Muscle of leg (tissue), 11 donors: ENCODE data around the gene RACGAP1. TPM values are rescaled to one million over a fixed set of nuclear protein-coding genes. Genes with fewer than 3 reads are reported as not detected.

Source experiments
- DNase-seq: peaks from one replicate; pipeline ENCODE4 v3.0.0; 2013
- H3K27ac ChIP-seq: one replicate; pipeline ENCODE4 v1.5.1; 2013; ENCODE audit warnings: mild to moderate bottlenecking, low read length, control low read depth
- H3K27me3 ChIP-seq: one replicate; pipeline ENCODE4 v1.6.1; 2013; ENCODE audit warnings: low read length; ENCODE audit not compliant: control insufficient read depth, insufficient read depth
- H3K36me3 ChIP-seq: one replicate; pipeline ENCODE4 v1.6.1; 2013; ENCODE audit warnings: low read length; ENCODE audit not compliant: control insufficient read depth, insufficient read depth
- H3K4me1 ChIP-seq: one replicate; pipeline ENCODE4 v1.6.1; 2013; ENCODE audit warnings: low read length; ENCODE audit not compliant: control insufficient read depth, insufficient read depth
- H3K4me3 ChIP-seq: one replicate; pipeline ENCODE4 v1.5.1; 2013; ENCODE audit warnings: low read length, control low read depth
- H3K9me3 ChIP-seq: replicated peaks from 2 replicates; pipeline ENCODE4 v1.6.1; 2013; ENCODE audit warnings: low read depth, low read length; ENCODE audit not compliant: control insufficient read depth
- whole genome bisulfite sequencing: methylation state at CpG from one replicate; pipeline ENCODE4 v1.1.5; 2013; ENCODE audit warnings: missing lambda C conversion rate; ENCODE audit not compliant: insufficient coverage; 5-methylcytosine and 5-hydroxymethylcytosine counted together
- polyA plus RNA-seq, 8 donors: library from polyadenylated mRNA; unstranded; fragments of 120-200 nt; gene quantifications; one replicate each; pipeline versions ENCODE4 v1.2.1 to v1.2.3, GENCODE V29; 2013; ENCODE audit warnings: inconsistent platforms in 1 of 8, low replicate concordance in 1 of 8; ENCODE audit not compliant: insufficient read length in 8 of 8, insufficient read depth in 1 of 8
- total RNA-seq: library from RNA; stranded (reverse); fragments of 120-200 nt; gene quantifications from one replicate; pipeline ENCODE4 v1.2.4, GENCODE V29; 2013

RACGAP1 gene
- total and polyA plus RNA-seq, 9 donors, result 21.3 to 40.7 (median 28.8) TPM

DNA sequence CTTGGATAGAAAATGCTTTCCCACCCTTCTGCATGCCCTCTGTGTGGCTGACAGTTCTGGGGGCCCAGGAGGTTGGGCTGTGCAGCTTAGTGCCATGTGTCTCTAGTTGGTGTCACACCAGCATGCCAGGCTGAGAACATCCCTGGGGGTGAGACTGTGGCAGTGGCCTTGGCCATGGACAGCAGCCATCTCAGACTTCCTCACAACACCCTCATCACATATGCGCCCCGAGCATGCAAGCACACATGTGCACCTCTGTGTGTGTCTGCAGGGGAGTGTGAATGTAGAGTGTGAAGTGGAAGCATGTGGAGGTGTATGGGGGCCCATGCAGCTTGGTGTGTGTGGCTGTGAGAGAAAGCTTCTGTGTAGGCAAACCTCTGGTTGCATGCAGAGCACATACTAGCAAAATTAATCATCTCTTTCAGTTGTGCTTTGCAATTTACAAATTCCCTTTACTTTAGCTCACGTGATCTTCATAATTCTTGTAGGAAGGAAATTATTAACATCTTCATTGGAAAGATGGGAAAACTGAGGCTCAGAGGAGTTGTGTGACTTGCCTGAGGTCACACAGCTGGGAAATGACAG is 40.5 kb upstream of the RACGAP1 start:
- Histone ChIP-seq H3K27me3 (no peaks in the 10 kb centered on the region), H3K9me3 (no peaks in the 10 kb centered on the region), H3K27ac (no peak overlapping the region), H3K4me1 (peaks cover 58% of the 10 kb centered on the region), H3K4me3 (no peak overlapping the region), H3K36me3 (peaks cover 2% of the 10 kb centered on the region)
- no CpG with 5 or more reads among the region's 3 CpGs for WGBS
- DNase-seq, result no peak

DNA sequence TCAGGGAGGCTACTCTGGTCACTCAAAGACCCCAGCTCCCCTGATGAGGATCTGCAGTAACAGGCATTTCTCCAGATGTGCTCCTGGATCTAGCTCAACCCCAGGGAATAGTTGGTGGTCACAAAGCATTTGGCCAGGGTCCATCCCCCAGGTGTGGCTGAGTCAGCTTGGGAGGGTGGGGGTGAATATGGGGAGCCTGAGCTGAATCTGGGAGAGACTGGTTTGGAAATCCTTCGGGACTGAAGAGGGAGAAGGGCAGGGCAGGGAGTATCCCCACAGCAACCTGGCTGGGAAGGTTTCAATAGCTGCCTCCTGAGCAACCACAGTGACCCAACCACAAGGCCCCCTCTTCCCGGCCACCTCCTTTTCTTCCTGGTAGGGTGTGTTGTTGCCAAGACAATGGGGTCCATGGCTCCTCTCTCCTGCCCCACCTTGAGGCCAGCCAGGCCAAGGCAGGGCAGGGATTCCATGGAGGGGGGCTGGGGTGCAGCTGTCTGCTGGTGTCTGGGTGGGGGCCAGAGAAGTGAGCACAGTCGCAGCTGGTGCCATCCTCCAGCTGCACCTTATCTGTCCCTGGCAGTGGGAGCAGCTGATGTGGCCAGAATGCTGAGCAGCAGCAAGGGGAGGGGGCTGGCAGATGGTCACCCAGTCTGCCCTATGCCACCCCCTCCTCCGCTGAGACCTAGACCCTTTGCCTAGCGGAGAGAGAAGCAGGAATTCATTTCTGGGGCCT is 37.6 kb upstream of the RACGAP1 start:
- Histone ChIP-seq H3K27ac (no peak overlapping the region), H3K4me3 (no peak overlapping the region), H3K4me1 (peaks cover 54% of the 10 kb centered on the region), H3K27me3 (peaks cover 16% of the 10 kb centered on the region), H3K36me3 (peaks cover 4% of the 10 kb centered on the region), H3K9me3 (no peaks in the 10 kb centered on the region)
- 67% methylated on average over 2 of the region's 5 CpGs for WGBS
- peak; percentile 76 for DNase-seq

DNA sequence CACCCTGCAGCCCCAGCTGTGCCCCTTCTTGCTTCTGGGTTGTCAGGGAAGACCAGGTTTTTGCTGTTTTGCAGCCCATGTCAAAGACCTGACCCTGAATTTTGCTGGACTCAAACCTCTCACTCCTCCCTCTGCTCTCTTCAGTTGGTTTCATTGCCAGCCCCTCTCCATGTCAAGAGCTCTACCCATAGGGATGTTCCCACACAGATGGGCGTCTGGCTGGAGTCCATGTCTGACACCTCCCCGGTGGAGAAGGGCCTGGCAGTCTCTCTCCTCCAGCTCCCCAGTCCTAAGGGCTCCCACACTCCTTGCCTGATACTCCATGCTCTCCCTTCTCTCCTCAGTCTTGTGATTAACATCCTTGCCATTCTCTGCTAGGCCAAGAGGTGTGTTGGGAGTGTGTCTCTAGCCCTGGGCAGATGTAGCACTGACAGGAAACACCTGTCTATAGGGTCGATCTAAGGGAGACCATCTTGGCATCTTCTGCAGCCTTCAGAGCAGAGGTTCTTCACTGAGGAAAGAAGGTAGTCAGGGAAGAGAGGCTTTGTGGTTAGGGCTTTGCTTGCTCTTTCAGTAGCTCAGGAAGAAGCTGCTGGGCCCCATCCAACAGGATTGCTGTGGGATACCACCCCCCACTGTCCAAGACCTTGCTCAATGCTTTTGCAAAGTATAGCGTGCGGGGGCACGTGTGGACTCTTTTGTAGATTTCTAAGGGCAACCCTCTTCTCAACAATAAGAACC is 36.8 kb upstream of the RACGAP1 start:
- Histone ChIP-seq H3K36me3 (peaks cover 4% of the 10 kb centered on the region), H3K9me3 (no peaks in the 10 kb centered on the region), H3K27ac (no peak overlapping the region), H3K27me3 (peaks cover 17% of the 10 kb centered on the region), H3K4me3 (no peak overlapping the region), H3K4me1 (peaks cover 55% of the 10 kb centered on the region)
- no peak for DNase-seq
- WGBS, result 52% methylated on average over 2 of the region's 6 CpGs

DNA sequence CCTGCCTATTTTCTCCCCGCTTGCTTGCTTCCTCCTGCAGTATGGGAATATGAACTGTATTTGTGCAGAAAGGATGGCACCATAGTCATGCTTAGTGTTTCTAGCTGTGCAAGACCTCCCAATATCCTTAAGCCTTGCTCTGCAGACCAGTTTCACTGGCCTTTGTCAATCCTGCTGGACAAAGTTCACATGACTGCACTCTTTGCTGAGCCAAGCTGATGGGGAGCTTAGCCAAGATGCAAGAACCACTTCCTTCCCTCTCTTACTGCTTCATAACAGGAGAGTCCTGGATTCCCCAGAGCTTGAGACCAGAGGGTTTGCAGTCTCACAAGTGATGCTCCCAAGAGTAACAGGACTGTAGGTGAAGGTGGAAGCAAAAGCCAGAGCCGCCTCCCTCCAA is 35.9 kb upstream of the RACGAP1 start:
- no peak for DNase-seq
- no peak overlapping the region for H3K4me3 ChIP-seq
- no CpG with 5 or more reads among the region's 2 CpGs for WGBS
- H3K27ac ChIP-seq, result no peak overlapping the region
- peaks cover 26% of the 10 kb centered on the region for H3K27me3 ChIP-seq
- H3K9me3 ChIP-seq, result no peaks in the 10 kb centered on the region
- peaks cover 4% of the 10 kb centered on the region for H3K36me3 ChIP-seq
- H3K4me1 ChIP-seq, result peaks cover 57% of the 10 kb centered on the region

DNA sequence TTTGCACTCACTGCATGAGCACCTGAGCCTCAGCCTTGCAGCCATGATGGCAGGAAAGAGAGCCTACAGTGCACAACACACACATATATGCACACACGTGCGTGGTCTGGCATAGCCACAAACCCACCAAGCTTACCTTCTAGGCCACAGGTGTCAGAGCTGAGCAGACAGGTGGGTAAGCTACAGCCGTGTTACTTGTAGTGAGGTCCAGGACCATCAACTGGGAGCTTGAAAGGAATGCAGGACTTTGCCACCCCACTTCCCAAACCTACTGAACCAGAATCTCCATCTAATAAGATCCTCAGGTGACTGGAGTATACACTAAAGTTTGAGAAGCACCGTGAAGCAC is 34.8 kb upstream of the RACGAP1 start:
- H3K4me3 ChIP-seq, result no peak overlapping the region

DNA sequence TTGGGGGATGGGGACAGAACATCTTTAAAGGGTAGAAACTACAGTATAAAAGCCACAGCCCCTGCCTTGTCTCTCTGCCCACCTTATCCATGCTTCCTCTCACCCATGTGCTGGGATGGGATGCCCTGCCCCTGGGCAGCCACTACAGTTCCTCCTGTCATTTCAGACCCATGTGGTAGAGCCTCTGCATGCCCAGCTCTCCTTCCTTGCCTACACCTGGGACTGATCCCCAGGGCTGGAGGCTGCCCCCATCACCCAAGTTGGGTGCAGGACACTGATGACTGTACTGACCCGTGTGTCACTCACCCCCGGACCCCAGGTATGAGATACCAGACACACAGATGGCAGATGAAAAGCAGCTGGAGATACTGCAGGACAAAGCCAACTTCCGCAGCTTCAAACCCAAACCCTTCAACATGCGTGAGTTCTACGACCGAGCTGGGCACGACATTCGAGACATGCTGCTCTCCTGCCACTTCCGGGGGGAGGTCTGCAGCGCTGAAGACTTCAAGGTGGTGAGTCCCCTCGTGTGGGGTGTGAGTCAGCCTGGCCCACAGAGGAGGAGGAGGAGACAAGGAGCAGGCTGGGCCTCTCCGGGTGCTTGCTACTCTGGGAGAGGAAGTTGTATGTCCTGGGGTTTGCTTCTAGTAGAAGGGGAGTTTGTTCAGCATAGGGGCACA is 34.3 kb upstream of the RACGAP1 start:
- peaks cover 50% of the 10 kb centered on the region for H3K4me1 ChIP-seq
- peaks cover 35% of the 10 kb centered on the region for H3K27me3 ChIP-seq

More for the DNA sequence above, 34.8 kb upstream of the RACGAP1 start:
- no peak overlapping the region for H3K27ac ChIP-seq
- peaks cover 35% of the 10 kb centered on the region for H3K27me3 ChIP-seq
- no CpG with 5 or more reads among the region's 4 CpGs for WGBS
- H3K9me3 ChIP-seq, result no peaks in the 10 kb centered on the region
- H3K36me3 ChIP-seq, result peaks cover 4% of the 10 kb centered on the region
- H3K4me1 ChIP-seq, result peaks cover 53% of the 10 kb centered on the region
- no peak for DNase-seq

DNA sequence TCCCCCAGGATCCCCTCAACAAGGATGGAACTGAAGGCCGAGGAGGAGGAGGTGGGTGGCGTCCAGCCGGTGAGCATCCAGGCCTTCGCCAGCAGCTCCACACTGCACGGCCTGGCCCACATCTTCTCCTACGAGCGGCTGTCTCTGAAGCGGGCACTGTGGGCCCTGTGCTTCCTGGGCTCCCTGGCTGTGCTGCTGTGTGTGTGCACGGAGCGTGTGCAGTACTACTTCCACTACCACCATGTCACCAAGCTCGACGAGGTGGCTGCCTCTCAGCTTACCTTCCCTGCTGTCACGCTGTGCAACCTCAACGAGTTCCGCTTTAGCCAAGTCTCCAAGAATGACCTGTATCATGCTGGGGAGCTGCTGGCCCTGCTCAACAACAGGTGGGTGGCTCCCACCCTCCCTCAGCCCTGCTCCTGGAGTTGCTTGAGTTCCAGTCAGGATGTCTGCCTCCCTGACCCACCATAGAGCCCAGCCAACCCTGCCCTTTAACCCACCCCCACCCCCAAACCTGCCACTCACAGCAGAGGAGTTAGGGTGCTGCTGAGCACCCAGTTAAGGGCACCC is 33.5 kb upstream of the RACGAP1 start:
- no peaks in the 10 kb centered on the region for H3K9me3 ChIP-seq

More for the DNA sequence above, 34.3 kb upstream of the RACGAP1 start:
- Histone ChIP-seq H3K36me3 (peaks cover 4% of the 10 kb centered on the region), H3K4me3 (no peak overlapping the region), H3K9me3 (no peaks in the 10 kb centered on the region), H3K27ac (no peak overlapping the region)
- DNase-seq, result no peak
- 54% methylated on average over 7 of the region's 12 CpGs for WGBS

DNA sequence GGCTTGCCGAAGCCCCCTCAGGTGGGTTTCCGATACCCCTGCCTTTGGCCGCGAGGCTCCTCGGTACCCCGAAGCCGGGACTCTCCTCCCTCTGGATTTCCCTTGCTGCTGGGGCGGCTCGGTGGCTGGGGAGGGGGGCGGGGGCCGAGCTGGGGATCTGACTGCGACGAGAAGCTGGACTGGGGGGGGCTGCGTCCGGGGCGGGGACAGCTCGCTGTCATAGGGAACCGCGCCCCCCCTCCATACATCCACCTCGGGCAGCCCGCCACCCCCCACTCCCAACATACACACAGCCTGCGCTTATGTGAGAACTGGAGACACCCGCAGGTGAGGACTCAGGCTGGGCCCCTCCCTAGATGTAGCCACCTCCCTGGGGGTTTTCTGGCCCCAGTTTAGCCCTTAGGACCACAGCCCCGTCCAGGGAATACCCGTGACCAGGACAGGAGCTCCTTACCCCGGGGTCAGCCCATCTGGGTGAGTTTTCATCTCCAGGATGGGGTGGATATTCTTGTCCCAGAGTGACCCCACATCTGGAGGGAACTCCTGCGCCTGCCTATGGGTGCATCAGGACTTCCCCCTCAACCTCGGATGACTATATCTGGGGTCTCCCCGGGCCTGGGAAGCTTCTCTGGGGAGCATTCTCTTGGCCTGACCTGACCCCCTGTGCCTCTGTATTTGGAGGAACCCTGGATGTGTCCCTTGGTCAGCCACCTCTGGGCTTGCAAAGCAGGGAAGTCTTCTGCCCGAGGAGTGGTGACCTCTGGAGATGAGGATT is 32.8 kb upstream of the RACGAP1 start:
- H3K27ac ChIP-seq, result no peak overlapping the region
- H3K36me3 ChIP-seq, result peaks cover 4% of the 10 kb centered on the region
- peaks cover 36% of the 10 kb centered on the region for H3K4me1 ChIP-seq
- WGBS, result 14% methylated on average over 5 of the region's 30 CpGs
- peak; percentile 37 for DNase-seq
- H3K27me3 ChIP-seq, result peaks cover 42% of the 10 kb centered on the region
- peak overlapping the region; percentile 53 for H3K4me3 ChIP-seq
- no peaks in the 10 kb centered on the region for H3K9me3 ChIP-seq

More for the DNA sequence above, 33.5 kb upstream of the RACGAP1 start:
- H3K36me3 ChIP-seq, result peaks cover 4% of the 10 kb centered on the region
- no peak overlapping the region for H3K4me3 ChIP-seq
- peaks cover 36% of the 10 kb centered on the region for H3K27me3 ChIP-seq
- peaks cover 43% of the 10 kb centered on the region for H3K4me1 ChIP-seq
- H3K27ac ChIP-seq, result no peak overlapping the region
- WGBS, result 82% methylated on average over 13 of the region's 15 CpGs
- no peak for DNase-seq

DNA sequence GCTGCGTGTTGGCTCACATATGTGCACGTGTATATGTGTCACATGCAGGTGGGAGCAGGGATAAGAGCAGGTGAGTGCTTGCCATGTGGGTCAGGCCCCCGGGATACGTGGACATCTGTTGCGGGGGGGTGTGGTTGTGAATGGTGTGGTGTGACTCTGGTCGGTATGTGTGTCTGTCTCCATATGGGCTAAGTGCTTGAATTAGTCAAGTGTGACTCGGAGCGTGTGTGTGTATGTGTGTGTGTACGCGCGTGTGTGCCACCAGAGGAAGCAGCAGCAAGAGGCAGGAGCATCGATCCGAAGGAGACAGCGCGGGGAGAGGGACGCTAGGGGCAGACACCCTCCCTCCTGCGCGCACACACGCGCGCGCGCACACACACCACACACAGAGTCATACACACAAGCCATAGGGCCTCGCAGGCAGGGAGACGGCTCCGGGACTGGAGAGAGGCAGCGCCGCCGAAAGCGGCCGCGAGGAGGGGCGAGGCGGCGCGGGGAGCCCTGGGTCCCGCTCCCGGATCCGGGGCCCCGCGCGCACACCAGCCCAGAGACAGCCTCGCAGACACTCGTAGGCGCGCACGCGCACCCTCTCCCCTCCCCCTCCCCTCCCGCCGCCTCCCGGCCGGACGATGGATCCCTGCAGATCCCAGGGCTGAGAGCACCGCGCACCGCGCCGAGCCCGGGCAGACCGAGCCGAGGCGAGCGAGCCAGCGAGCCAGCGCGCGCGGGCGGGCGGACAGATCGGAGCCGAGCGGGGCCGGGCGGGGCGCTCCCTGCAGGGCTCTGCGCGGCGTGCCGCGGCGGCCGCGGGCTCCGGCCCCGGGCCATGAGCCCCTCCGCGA is 31.9 kb upstream of the RACGAP1 start, which contains the start of gene ASIC1:
Gene ASIC1 (plus strand): TSS at position 597 of the 842 bp plus-strand sequence. CDS start 1,171 bp downstream, outside the sequence.
- Histone ChIP-seq H3K36me3 (peaks cover 4% of the 10 kb centered on the region), H3K27me3 (peaks cover 44% of the 10 kb centered on the region), H3K9me3 (no peaks in the 10 kb centered on the region), H3K4me1 (peaks cover 27% of the 10 kb centered on the region), H3K27ac (no peak within 1 kb of the TSS), H3K4me3 (peak within 1 kb of the TSS; percentile 65)
- WGBS, result under 1% methylated on average over 66 of the region's 88 CpGs
- peak; percentile 87 for DNase-seq
